Fibroblast of lung (primary cell): ENCODE results near the gene CHD9NB.

Experiments used
- EZH2 ChIP-seq: IDR thresholded peaks from 2 replicates; pipeline ENCODE4 v1.5.1; 2012; ENCODE audit warnings: low read length, control low read depth, mild to moderate bottlenecking; ENCODE audit errors: missing control alignments
- TF ChIP-seq, protein P1 (sequence below), 2 donors: IDR thresholded peaks in 1 of 2; conservative IDR thresholded peaks in 1 of 2; 1 replicate in 1 of 2; 2 replicates in 1 of 2; pipeline ENCODE4 v1.5.1; 2011 to 2012; ENCODE audit warnings: low read length in 2 of 2, control low read depth in 1 of 2, inconsistent platforms in 1 of 2, low read depth in 1 of 2, mild to moderate bottlenecking in 1 of 2

DNA sequence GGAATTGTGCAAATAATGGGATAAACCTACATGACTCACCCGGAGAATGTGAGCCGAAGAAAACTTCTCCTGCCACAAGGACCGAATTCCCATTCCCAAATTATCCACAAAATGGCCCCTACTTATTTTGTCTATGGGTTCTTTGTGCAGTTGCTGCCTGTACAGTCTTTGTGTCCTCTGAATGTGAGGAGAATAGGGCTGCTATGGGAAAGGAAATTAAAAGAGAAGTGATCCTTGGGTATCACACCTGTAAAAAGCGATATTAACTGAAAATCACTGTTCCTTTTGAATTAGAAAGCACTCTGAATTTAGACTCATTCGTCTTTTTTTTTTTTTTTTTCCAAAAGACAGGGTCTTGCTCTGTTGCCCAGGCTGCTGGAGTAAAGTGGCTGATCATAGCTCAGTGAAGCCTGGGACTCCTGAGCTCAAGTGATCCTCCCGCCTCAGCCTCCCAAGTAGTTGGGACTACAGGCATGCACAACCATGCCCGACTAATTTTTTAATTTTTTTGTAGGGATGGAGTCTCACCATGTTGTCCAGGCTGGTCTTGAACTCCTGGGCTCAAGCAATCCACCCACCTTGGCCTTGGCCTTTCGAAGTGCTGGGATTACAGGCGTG, 47.5 kb upstream of the CHD9NB start:
- TF ChIP-seq, protein P1, sequence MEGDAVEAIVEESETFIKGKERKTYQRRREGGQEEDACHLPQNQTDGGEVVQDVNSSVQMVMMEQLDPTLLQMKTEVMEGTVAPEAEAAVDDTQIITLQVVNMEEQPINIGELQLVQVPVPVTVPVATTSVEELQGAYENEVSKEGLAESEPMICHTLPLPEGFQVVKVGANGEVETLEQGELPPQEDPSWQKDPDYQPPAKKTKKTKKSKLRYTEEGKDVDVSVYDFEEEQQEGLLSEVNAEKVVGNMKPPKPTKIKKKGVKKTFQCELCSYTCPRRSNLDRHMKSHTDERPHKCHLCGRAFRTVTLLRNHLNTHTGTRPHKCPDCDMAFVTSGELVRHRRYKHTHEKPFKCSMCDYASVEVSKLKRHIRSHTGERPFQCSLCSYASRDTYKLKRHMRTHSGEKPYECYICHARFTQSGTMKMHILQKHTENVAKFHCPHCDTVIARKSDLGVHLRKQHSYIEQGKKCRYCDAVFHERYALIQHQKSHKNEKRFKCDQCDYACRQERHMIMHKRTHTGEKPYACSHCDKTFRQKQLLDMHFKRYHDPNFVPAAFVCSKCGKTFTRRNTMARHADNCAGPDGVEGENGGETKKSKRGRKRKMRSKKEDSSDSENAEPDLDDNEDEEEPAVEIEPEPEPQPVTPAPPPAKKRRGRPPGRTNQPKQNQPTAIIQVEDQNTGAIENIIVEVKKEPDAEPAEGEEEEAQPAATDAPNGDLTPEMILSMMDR (conservative IDR thresholded peaks at IDR 0.05 in 1 of 2, IDR thresholded peaks at IDR 0.05 in 1 of 2; ENCODE audit: low read depth in 1 of 2, low read length in 2 of 2): no peak
- TF ChIP-seq EZH2: no peak
